Measurements from ENCODE around the gene MCF2L2. TPM values are rescaled to one million over a fixed set of nuclear protein-coding genes. Genes with fewer than 3 reads are reported as not detected.

Gene MCF2L2
- total and polyA plus RNA-seq, 2 experiments from 2014 or later = 6.7 to 14.6 TPM

DNA sequence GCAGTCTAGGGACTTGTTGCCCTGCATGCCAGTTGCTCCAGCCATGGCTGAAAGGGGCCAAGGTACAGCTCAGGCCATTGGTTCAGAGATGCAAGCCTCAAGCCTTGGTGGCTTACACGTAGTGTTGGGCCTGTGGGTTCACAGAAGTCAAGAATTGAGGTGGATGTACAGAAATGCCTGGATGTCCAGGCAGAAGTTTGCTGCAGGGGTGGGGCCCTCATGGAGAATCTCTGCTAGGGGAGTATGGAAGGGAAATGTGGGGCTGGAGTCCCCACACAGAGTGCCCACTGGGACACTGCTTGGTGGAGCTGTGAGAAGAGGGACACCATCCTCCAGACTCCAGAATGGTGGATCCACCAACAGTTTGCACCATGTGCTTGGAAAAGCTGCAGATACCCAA lies 186.0 kb downstream of the MCF2L2 start:
- no peak overlapping the region for H3K4me3 ChIP-seq
- TF ChIP-seq, protein P1, sequence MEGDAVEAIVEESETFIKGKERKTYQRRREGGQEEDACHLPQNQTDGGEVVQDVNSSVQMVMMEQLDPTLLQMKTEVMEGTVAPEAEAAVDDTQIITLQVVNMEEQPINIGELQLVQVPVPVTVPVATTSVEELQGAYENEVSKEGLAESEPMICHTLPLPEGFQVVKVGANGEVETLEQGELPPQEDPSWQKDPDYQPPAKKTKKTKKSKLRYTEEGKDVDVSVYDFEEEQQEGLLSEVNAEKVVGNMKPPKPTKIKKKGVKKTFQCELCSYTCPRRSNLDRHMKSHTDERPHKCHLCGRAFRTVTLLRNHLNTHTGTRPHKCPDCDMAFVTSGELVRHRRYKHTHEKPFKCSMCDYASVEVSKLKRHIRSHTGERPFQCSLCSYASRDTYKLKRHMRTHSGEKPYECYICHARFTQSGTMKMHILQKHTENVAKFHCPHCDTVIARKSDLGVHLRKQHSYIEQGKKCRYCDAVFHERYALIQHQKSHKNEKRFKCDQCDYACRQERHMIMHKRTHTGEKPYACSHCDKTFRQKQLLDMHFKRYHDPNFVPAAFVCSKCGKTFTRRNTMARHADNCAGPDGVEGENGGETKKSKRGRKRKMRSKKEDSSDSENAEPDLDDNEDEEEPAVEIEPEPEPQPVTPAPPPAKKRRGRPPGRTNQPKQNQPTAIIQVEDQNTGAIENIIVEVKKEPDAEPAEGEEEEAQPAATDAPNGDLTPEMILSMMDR (conservative IDR thresholded peaks at IDR 0.05; ENCODE audit: low read depth in 2 of 2) = no peak
- TF ChIP-seq ZNF114 (CRISPR knock-in tag; IDR thresholded peaks at IDR 0.05) = no peak
- no peaks in the 10 kb centered on the region; the same call in 1 of the 2 replicates for H3K4me1 ChIP-seq (ENCODE audit: insufficient read depth)
- Mint-ChIP-seq H3K36me3 (ENCODE audit: low read depth) (peaks cover 30% of the 10 kb centered on the region), H3K4me3 (no peak overlapping the region), H3K27me3 (ENCODE audit: insufficient read depth, low read depth, poor library complexity) (peaks cover 6% of the 10 kb centered on the region), H3K9me3 (peaks cover 38% of the 10 kb centered on the region), H3K27ac (no peak overlapping the region), H3K4me1 (peaks cover 11% of the 10 kb centered on the region)
- no peaks in the 10 kb centered on the region for H3F3A ChIP-seq (replicated peaks; ENCODE audit: low read depth)
- no peak overlapping the region for H3K27ac ChIP-seq (ENCODE audit: low read depth)
- H3K36me3 ChIP-seq (ENCODE audit: insufficient read depth) = 0 out of 2 replicates have a peak, but pooled peaks cover 5% of the 10 kb centered on the region
- H3K27me3 ChIP-seq (ENCODE audit: insufficient read depth) = no peaks in the 10 kb centered on the region
- no peak overlapping the region for H2AFZ ChIP-seq
- DNase-seq (ENCODE audit: low spot score) (no peak), ATAC-seq (no peak)
- H3K4me2 ChIP-seq = no peak overlapping the region
- no peaks in the 10 kb centered on the region for H3K79me2 ChIP-seq (replicated peaks; ENCODE audit: insufficient read depth)
- no peaks in the 10 kb centered on the region for H4K20me1 ChIP-seq (replicated peaks; ENCODE audit: insufficient read depth)
- H3K9me2 ChIP-seq (ENCODE audit: insufficient read depth) = no peaks in the 10 kb centered on the region

DNA sequence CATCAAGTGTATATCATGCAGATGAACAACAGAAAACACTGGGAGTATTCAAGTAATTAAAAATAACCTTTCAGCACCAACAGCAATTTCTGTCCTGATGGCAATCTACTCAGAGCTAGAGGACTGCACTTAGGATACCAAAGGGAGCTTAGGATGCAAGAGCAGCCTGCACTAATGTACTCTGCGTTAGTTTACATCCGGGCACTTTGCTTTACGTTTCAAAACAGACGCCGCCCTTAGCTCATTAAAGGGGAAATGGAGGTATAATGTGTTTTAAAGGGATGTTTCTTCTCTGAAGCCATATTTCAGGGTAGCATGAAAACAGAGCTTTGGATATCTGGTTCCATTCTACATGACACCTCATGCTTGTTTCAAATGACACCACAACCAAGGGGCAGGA lies 189.4 kb downstream of the MCF2L2 start:
- Histone ChIP-seq H3K4me1 (ENCODE audit: insufficient read depth) (no peaks in the 10 kb centered on the region), H3K4me3 (no peak overlapping the region), H2AFZ (no peak overlapping the region), H4K20me1 (replicated peaks; ENCODE audit: insufficient read depth) (no peaks in the 10 kb centered on the region), H3K27ac (ENCODE audit: low read depth) (no peak overlapping the region), H3K27me3 (ENCODE audit: insufficient read depth) (no peaks in the 10 kb centered on the region), H3K9me2 (ENCODE audit: insufficient read depth) (no peaks in the 10 kb centered on the region), H3K79me2 (replicated peaks; ENCODE audit: insufficient read depth) (no peaks in the 10 kb centered on the region), H3K36me3 (ENCODE audit: insufficient read depth) (0 out of 2 replicates have a peak, but pooled peaks cover 5% of the 10 kb centered on the region), H3F3A (replicated peaks; ENCODE audit: low read depth) (no peaks in the 10 kb centered on the region), H3K4me2 (no peak overlapping the region)
- no peak for ATAC-seq
- Mint-ChIP-seq H3K27ac (no peak overlapping the region), H3K4me3 (no peak overlapping the region), H3K36me3 (ENCODE audit: low read depth) (peaks cover 26% of the 10 kb centered on the region), H3K4me1 (no peaks in the 10 kb centered on the region), H3K9me3 (peaks cover 33% of the 10 kb centered on the region), H3K27me3 (ENCODE audit: insufficient read depth, low read depth, poor library complexity) (peaks cover 4% of the 10 kb centered on the region)
- DNase-seq (ENCODE audit: low spot score) = no peak
- no peak for TF ChIP-seq ZNF331 (CRISPR knock-in tag; IDR thresholded peaks at IDR 0.05; ENCODE audit: low read depth)
- TF ChIP-seq, protein P1 (conservative IDR thresholded peaks at IDR 0.05; ENCODE audit: low read depth in 2 of 2) = no peak
- TF ChIP-seq, protein P2, sequence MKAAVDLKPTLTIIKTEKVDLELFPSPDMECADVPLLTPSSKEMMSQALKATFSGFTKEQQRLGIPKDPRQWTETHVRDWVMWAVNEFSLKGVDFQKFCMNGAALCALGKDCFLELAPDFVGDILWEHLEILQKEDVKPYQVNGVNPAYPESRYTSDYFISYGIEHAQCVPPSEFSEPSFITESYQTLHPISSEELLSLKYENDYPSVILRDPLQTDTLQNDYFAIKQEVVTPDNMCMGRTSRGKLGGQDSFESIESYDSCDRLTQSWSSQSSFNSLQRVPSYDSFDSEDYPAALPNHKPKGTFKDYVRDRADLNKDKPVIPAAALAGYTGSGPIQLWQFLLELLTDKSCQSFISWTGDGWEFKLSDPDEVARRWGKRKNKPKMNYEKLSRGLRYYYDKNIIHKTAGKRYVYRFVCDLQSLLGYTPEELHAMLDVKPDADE (IDR thresholded peaks at IDR 0.05) = no peak
- TF ChIP-seq, protein P3, sequence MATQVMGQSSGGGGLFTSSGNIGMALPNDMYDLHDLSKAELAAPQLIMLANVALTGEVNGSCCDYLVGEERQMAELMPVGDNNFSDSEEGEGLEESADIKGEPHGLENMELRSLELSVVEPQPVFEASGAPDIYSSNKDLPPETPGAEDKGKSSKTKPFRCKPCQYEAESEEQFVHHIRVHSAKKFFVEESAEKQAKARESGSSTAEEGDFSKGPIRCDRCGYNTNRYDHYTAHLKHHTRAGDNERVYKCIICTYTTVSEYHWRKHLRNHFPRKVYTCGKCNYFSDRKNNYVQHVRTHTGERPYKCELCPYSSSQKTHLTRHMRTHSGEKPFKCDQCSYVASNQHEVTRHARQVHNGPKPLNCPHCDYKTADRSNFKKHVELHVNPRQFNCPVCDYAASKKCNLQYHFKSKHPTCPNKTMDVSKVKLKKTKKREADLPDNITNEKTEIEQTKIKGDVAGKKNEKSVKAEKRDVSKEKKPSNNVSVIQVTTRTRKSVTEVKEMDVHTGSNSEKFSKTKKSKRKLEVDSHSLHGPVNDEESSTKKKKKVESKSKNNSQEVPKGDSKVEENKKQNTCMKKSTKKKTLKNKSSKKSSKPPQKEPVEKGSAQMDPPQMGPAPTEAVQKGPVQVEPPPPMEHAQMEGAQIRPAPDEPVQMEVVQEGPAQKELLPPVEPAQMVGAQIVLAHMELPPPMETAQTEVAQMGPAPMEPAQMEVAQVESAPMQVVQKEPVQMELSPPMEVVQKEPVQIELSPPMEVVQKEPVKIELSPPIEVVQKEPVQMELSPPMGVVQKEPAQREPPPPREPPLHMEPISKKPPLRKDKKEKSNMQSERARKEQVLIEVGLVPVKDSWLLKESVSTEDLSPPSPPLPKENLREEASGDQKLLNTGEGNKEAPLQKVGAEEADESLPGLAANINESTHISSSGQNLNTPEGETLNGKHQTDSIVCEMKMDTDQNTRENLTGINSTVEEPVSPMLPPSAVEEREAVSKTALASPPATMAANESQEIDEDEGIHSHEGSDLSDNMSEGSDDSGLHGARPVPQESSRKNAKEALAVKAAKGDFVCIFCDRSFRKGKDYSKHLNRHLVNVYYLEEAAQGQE (IDR thresholded peaks at IDR 0.05; ENCODE audit: unreplicated experiment) = no peak
- no peak for TF ChIP-seq NANOG (IDR thresholded peaks at IDR 0.05; ENCODE audit: borderline replicate concordance)
- TF ChIP-seq CREB1 (CRISPR knock-in tag; IDR thresholded peaks at IDR 0.05; ENCODE audit: low read depth) = no peak
- TF ChIP-seq POLR2AphosphoS5 (IDR thresholded peaks at IDR 0.05; ENCODE audit: low read depth) = no peak

Measured in GM23338 (cell line).